ENCODE measurements around the gene MAN2A1.
"Not testable (repeated sequence)": the region's sequence is repeated elsewhere in the genome, so short reads cannot be mapped to it uniquely, and the experiment has no call there.

MAN2A1 gene

GRCh38 chr5:109876941-109877669, 187.4 kb downstream of the MAN2A1 start:
- no peak for DNase-seq

GRCh38 chr5:109877670-109878045, 187.9 kb downstream of the MAN2A1 start:
- DNase-seq: no peak

GRCh38 chr5:109878887-109879286, 189.2 kb downstream of the MAN2A1 start:
- no peak for DNase-seq

- no peak for DNase-seq
Measured at GRCh38 chr5:109880907-109881685, 191.4 kb downstream of the MAN2A1 start.

- no peak for DNase-seq
Measured at GRCh38 chr5:109882546-109882945, 192.8 kb downstream of the MAN2A1 start.

GRCh38 chr5:109884676-109885075, 194.9 kb downstream of the MAN2A1 start:
- no peak for DNase-seq

GRCh38 chr5:109885205-109885604, 195.5 kb downstream of the MAN2A1 start:
- DNase-seq: no peak

GRCh38 chr5:109888989-109889388, 199.3 kb downstream of the MAN2A1 start:
- DNase-seq: no peak

- not testable (repeated sequence) for DNase-seq
Measured at GRCh38 chr5:109893271-109893670, 203.5 kb downstream of the MAN2A1 start.

- DNase-seq: no peak
Measured at GRCh38 chr5:109898269-109899162, 208.8 kb downstream of the MAN2A1 start.

GRCh38 chr5:109899163-109899535, 209.4 kb downstream of the MAN2A1 start:
- no peak for DNase-seq

GRCh38 chr5:109900461-109900860, 210.7 kb downstream of the MAN2A1 start:
- no peak for DNase-seq

GRCh38 chr5:109900911-109901627, 211.3 kb downstream of the MAN2A1 start:
- no peak for DNase-seq

GRCh38 chr5:109901628-109901981, 211.9 kb downstream of the MAN2A1 start:
- DNase-seq: no peak

- no peak for DNase-seq
Measured at GRCh38 chr5:109903061-109903460, 213.3 kb downstream of the MAN2A1 start.

- no peak for DNase-seq
Measured at GRCh38 chr5:109905906-109906305, 216.2 kb downstream of the MAN2A1 start.

- no peak for DNase-seq
Measured at GRCh38 chr5:109907189-109907588, 217.5 kb downstream of the MAN2A1 start.

- DNase-seq: no peak
Measured at GRCh38 chr5:109907731-109908130, 218.0 kb downstream of the MAN2A1 start.

GRCh38 chr5:109908366-109908765, 218.6 kb downstream of the MAN2A1 start:
- no peak for DNase-seq

GRCh38 chr5:109910874-109911273, 221.1 kb downstream of the MAN2A1 start:
- DNase-seq: no peak

- no peak for DNase-seq
Measured at GRCh38 chr5:109911731-109912130, 222.0 kb downstream of the MAN2A1 start.

- DNase-seq: no peak
Measured at GRCh38 chr5:109914906-109915305, 225.2 kb downstream of the MAN2A1 start.
